Measurements from ENCODE around the gene SPAAR.
"Not testable (repeated sequence)": the region's sequence is repeated elsewhere in the genome, so short reads cannot be mapped to it uniquely, and the experiment has no call there.

Gene SPAAR, protein sequence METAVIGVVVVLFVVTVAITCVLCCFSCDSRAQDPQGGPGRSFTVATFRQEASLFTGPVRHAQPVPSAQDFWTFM

DNA sequence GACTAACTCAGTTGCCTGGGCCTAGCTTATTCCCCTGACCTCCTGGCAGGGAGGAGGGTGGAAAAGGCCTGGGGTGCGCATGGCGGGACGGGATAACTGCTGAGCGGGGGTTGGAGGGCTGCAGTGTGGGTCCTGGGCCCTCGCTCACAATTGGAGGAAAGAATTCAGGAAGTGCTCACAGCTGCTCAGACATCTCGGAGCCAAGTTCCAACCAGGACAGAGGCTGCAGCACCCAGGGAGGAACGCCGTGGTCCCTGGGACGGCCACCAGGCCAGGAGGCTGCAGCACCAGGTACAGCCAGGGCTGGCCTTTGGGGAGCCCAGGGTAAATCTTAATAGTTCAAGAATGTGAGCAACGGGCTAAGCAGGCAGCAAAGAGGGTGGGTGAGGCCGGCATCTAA is at the start of gene SPAAR:
TSS of gene SPAAR (plus strand) at position 217 of the 400 bp plus-strand sequence. CDS start 974 bp downstream, outside the sequence.
- DNase-seq (ENCODE audit: low spot score): no peak

DNA sequence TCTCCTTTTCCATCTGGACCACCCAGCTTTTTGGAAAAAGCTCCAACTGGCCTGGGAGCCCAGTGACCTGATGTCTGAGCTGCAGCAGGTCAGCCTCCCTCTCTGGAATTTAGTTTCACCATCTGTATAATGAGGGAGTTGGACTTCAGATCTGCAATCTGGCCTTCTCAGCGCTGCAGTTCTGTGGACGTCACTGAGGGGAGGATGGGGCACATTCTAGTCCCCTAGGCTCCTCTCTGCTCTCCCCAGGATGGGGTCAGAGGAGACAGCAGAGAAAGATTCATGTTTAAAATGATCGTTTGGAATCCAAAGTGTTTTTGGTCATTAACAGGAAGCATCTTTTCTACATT is 49.3 kb upstream of the SPAAR start:
- no peak for DNase-seq (ENCODE audit: low spot score)

DNA sequence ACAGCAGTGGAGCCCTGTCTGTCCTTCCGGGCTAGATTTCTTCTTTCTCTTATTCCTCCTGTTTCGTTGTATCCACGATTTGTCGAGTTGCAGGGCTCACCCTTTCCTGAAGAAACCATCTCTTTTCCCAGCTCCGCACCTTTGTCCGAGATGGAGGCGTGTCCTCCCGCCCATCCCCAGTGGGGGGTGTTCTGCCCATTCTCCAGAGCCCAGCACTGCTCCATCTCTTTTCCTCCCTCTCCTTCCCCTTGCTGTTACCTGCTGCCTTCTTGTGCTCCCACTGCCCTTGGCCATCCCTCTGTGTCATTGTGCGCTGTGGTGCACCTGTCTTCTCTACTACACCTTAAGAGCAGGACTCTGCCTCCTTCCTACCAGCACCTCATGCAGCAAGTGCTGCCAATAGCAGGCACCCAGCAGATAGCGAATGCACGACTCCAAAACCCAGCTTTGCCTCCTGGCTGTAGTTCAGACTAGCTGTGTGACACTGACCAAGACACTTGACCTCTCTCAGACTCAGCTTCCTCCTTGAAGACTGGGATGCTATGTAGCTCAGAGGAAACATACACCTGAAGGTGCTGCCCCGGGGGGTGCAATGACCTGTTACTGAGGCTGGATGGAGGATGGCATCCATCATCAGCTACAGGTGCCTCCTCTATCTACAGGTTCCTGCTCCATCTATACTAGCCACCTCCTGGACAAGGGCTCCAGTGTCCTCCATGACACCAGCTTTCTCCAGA is 48.0 kb upstream of the SPAAR start:
- no peak for DNase-seq (ENCODE audit: low spot score)

DNA sequence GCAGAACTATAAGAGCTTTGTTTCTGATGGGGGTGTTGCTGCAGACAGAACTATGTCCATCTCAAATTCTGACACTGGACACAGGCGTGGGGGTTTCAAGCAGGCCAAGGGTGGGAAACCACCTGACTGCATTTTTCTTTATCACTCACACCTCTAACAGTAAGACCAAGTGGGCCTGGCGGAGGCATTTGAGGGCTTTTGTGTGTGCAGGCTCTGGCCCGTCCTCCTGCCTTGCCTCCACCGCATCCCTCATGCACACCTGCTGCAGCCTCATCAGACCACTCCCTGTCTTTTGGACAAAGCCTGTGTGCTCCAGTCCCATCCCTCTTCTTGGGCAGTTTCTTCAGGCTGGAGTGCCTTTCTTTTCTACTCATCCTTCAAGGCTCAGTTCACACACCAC is 47.0 kb upstream of the SPAAR start:
- no peak for DNase-seq (ENCODE audit: low spot score)

DNA sequence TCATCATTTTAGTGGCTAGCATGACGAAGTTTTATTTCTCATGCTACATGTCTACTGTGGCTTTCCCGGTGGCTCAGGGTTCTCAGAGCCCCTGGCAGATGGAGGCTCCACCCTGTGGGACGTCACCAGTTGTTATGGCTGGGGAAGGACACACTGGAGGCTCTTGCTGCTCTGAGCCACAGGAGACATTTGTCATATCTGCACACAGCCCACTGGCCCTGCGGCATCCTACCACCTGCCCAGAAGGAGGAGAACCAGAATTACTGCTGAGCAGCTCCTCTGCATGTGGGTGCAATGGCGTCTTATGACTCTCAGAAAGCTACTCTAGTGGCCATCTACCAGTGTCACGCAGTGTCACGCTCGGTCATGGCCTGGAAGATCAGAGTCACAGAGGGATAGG is 45.7 kb upstream of the SPAAR start:
- no peak for DNase-seq (ENCODE audit: low spot score)

DNA sequence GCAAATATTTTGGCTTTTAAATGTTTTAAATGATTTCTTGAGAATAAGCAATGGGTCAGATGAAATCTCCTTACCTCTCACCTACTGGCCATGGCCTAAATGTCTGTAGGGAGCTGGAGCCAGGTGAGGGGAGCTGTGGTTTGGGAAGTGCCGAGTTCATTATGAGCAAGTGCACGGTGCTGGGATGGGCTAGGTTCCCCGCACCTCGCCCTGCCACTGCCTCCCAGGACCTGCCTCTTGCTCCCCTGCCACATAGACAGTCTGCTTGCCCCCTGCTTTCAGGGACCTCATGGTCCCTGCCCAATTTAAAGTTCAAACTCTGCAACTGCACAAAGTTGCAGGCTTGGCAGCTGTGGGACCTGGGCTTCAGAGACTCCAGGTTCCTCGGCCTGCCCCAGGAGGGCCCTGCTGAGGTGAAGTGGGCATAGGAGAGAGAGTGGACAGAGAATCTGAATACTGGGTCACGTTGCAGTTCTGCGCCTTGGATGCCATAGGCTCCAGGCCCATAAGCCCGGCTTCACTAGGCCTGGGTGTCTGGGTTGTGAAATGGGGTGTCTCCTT is 44.5 kb upstream of the SPAAR start:
- no peak for DNase-seq (ENCODE audit: low spot score)

DNA sequence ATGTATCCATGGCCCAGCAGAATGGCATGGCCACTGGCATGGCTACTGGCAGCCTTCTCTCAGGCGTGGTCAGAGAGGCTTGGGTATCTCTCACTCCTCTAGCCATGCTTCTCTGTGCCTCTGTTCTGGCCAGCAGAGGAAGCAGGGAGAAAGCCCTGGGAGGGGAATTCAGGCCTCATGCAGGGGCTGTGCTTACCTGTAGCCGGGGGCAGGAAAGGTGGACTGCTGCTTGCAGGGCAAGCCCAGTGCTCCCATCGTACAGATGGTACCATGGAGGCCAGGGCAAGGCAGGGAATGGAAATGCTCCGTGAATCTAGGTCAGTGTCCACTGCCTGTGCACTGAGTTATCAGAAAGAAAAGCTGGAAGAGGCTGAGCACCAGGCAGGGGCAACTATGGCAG is 41.8 kb upstream of the SPAAR start:
- DNase-seq (ENCODE audit: low spot score): no peak

DNA sequence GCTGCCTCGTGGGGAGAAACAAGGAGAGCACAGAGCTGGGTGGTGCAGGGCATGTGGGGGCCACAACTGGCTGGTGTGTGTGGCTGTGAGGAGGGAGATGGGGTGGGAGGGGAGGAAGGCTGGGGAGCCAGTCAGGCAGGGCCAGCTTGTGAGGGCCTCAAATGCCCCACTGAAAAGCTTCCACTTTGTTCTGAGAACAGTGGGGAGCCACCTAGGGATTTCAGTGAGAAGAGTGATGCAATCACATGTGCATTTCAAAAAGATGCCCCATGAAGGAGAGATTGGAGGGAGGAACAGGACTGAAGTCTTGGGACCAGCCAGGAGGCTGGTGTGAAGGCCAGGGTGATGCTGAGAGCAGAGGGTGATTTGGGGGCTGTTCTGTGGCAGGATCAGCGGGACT is 40.4 kb upstream of the SPAAR start:
- no peak for DNase-seq (ENCODE audit: low spot score)

DNA sequence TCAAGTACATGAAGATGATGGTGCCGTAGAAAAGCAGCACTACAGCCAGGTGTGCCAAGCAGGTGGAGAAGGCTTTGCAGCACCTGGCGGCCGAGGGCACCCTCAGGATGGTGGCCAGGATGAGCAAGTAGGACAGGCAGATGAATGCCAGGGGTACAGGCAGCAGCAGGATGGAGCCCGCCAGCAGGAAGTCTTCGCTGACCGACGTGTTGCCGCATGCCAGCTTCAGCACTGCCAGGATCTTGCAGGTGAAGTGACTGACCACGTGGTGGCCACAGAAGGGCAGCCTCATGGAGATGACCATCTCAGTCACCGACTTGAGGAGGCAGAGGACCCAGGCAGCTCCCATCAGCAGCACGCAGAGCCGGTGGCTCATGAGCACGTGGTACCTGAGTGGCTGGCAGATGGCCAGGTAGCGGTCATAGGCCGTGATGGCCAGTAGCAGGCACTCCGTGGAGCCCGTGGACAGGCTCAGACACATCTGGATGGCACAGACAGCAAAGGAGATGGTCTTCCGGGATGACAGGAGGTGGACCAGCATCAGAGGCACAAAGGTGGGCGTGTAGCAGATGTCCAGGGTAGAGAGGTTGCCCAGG is 39.6 kb upstream of the SPAAR start:
- DNase-seq (ENCODE audit: low spot score): no peak

DNA sequence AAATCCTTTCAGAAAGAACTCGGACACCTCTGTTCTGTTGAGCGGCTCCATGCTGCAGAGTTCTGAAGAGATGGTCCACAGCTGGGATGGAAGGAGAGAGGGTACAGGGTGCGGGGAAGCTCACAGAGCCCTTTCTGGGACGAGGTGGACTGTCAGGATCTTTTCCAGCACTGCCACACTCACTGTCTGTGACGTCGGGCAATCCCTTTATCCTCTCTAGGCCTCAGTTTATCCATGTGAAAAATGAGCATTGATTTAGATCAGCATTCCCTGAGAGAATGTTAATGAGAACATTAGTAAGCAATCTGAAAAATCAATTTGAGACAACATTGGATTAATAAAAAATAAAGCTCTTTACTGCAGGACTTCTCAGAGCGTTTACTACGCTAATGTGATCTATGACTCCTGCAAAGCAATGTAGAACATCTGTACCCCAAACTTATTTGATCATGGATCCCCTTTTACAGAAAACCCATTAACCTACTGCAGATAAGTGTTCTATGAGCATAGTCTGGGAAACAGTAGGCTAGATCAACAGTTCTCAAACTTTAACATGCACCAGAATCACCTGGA is 38.9 kb upstream of the SPAAR start, which contains the start of gene OR13J1:
TSS of gene OR13J1 (minus strand) at position 51 of the 573 bp plus-strand sequence. CDS start at position 51, 0 bp downstream.
- DNase-seq (ENCODE audit: low spot score): no peak

DNA sequence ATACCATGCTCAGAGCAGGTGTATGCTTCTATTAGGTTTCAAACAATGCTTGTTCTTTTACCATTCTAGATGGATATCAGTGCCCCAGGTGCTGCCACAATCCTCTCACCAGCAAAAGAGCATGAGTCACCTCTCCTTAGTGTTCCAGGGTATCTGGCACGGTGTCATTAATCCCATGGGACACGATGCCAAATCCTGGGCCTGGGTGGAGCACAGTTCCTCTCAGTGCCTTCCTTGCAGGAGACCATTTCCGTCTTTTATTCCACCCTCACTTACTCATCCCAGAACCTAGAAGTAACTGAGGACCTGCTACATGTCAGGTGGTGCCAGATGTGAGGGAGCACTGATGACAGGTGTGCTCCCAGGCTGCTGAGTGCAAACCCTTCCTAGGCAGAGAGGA is 37.7 kb upstream of the SPAAR start:
- DNase-seq (ENCODE audit: low spot score): peak; percentile 66

DNA sequence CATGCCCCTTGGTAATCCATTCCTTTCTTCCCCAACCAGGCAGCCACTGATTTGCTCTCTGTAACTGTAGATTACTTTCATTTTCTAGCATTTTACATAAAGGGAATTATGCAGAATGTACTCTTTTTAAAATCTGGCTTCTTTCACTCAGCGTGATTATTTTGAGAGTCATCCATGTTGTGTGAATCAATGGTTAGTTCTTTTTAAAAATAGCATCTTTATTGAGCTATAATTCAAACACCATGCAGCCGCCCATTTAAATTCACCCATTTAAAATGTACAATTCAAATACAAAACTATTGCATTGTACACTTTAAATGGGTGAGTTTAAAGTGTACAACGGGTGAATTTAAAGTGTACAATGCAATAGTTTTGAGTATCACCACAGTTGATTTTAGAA is 36.8 kb upstream of the SPAAR start:
- DNase-seq (ENCODE audit: low spot score): no peak

DNA sequence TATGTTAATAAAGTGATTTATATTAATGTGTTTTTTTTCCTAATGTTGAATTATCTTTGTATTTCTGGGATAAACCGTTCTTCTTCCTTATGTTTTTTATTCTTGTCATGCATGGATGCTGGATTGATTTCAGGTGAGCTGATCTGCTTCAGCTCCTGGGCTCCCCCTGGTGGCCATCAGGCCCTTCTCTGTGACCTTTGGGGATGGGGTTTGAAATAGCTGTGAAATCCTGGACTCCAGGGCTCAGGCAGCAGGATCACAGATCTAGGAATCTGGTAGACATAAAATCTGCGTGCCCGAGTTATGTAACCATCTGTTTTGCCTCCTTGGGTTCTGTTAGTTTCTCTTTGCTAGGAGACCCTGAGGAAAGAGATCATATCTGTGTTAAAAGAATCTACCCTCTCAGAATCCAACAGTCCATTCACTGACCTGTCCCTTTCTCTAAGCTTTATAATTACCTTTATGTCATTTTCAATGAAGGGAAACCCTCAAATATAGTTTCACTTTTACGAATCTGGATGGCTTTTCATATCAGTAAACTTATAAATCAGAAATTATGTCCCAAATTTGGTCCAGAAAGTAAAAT is 26.9 kb upstream of the SPAAR start:
- peak; percentile 74 for DNase-seq (ENCODE audit: low spot score)

DNA sequence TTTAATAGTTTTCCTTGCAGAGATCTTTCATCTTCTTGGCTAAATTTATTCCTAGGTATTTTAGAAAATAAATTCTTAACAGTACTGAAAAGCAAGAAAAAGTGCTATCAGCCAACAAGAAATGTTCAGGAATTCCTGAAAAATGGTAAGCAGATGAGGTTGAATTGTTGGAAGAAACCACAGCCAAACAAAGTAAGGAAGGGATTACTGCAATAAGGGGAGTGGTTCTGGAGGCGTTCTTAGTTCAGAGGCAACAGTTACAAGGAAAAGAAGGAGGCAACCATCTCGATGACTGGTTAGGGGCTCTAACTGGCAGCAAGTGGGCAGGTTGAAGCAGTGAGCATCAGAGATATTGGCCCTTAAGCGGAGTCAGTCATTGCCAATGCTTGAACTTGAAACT is 26.3 kb upstream of the SPAAR start:
- DNase-seq (ENCODE audit: low spot score): no peak

DNA sequence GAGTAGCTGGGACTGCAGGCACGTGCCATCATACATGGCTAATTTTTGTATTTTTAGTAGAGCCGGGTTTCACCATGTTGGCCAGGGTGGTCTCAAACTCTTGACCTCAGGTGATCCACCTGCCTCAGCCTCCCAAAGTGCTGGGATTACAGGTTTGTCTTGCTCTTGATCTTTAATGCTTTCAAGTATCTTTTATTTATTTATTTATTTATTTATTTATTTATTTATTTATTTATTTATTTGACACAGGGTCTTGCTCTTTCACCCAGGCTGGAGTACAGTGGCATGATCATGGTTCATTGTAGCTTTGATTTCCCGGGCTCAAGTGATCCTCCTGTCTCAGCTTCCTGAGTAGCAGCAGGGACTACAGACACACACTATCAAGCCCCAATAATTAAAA is 24.4 kb upstream of the SPAAR start:
- not testable (repeated sequence) for DNase-seq (ENCODE audit: low spot score)

DNA sequence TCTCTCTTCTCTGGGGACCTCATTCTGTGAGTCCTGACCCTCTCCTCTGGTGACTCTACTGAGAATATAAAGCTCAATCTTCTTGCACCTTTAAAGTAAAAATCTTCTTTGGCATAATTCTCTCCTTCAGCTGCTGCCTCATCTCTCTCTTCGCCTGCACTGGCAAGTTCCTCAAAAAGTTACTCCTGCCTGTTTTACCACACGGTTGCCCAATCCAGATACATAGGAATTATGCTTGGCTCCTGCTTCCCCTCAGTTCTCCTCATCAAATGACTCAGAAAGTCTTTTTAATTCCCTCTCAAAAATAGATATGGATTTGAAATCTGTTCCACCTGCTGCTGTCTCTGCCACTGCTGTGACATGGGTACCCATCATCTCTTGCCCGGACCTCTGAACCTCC is 17.6 kb upstream of the SPAAR start:
- no peak for DNase-seq (ENCODE audit: low spot score)

DNA sequence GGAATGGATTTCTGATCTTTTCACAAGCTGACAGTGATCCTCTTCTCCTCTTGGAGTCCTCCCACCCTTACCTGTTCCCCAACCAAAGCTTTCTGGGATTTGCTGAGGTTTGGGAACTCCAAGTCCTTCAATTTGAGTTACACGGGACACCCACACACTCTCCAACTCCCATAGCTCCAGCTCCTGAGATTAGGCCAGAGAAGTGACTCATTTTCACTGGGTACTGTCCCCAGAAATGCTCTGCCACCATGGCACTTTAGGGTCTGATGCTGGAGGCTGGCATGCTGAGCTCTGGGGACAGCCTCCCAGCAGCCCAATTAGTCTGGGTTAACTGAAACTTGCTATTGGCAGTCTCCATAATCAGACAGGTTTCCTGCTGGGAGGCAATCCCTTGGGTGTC is 17.2 kb upstream of the SPAAR start:
- DNase-seq (ENCODE audit: low spot score): no peak

DNA sequence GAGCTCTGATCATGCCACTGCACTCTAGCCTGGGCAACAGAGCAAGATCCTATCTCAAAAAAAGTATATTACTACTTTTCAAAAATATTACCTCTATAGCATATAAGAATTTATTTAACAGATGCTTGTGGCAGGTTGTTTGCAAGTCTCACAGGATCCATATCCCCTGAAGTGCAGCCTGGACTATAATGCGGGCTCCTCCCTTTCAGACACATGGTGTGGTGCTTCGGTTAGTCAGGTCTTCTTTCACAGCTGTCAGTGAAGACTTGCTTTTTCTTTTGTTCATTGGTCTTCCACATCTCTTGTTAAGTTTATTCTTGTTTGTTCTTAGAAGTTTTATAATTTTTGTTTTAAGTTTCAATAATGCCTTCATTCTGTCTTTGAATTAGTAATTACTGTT is 12.7 kb upstream of the SPAAR start:
- no peak for DNase-seq (ENCODE audit: low spot score)

DNA sequence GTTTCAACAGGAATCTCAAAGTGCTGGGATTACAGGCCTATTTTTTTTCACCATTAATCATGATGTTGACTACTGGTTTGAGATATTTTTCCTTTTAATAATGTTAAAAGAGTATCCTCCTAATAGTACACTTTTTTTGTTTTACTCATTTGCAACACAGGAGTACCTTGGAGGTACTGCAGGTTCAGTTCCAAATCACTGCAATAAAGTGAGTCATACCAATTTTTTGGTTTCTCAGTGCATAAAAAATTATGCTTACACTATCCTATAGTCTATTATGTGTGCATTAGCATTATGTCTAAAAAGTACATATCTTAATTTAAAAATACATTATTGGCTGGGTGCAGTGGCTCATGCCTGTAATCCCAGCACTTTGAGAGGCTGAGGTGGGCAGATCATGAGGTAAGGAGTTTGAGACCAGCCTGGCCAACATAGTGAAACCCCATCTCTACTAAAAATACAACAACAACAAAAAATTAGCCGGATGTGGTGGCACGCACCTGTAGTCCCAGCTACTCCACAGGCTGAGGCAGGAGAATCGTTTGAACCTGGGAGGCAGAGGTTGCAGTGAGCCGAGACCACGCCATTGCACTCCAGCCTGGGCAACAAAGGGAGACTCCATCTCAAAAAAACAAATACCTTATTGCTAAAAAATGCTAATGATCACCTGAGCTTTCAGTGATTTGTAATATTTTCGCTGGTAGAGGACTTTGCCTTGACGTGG is 11.8 kb upstream of the SPAAR start:
- not testable (repeated sequence) for DNase-seq (ENCODE audit: low spot score)

DNA sequence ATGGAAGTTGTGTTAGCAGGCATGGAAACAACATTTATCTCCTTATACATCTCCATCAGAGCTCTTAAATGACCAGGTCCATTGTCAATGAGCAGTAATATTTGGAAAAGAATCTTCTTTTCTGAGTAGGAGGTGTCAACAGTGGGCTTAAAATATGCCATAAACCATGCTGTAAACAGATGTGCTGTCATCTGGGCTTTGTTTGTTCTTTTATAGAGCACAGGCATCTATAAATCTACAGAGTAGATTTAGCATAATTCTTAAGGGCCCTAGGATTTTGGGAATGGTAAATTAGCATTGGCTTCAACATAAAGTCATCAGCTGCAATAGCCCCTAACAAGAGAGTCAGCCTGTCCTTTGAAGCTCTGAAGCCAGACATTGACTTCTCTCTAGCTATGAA is 11.0 kb upstream of the SPAAR start:
- no peak for DNase-seq (ENCODE audit: low spot score)

DNA sequence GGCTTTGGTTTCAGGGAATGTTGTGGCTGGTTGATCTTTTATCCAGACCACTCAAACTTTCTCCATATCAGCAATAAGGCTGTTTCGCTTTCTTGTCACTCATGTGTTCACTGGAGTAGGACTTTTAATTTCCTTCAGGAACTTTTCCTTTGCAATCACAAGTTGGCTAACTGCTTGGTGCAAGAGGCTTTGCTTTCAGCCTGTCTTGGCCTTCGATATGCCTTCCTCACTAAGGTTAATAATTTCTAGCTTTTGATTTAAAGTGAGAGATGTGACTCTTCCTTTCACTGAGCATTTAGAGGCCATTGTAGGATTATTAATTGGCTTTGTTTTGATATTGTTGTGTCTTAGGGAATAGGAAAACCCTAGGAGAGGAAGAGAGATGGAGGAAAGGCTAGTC is 10.3 kb upstream of the SPAAR start:
- no peak for DNase-seq (ENCODE audit: low spot score)

DNA sequence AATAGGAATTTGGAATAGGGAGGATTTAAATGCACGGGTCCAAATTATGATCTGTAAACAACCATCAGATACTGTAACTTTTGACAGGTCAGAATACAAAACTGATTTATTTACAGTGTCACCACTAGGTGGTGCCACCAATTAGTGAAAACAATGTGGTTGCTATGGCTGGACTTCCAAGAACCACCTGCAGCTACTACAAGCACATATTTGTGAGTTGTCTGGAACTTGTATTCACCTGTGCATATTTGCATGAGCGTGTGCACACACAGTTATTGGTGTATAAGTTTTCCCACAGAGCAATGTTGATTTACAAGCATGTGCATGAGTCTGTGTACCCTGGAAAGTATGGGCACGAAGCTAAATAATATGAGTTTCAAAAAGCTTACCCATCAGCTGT is 6.2 kb upstream of the SPAAR start:
- DNase-seq (ENCODE audit: low spot score): peak; percentile 66
